MCF 10A (cell line): ENCODE data around the gene ACSL3. TPM values are rescaled to one million over a fixed set of nuclear protein-coding genes. Genes with fewer than 3 reads are reported as not detected.

Source experiments
- BruUV-seq: library from RNA; stranded (reverse); fragments of 400-500 nt; replicated peaks from 2 replicates; lab custom pipeline; 2021; lab: Mats Ljungman, UMichigan
- CTCF ChIA-PET: fragments of 300-600 bp; sonication (Branson Sonifier 250); formaldehyde crosslinking; extraction: SDS; loops from one replicate; lab custom pipeline; 2021; ENCODE audit warnings: antibody characterized with exemption, inconsistent platforms; lab: Yijun Ruan, JAX
- POLR2A ChIA-PET: fragments of 300-600, 350-650 bp; sonication (Branson Sonifier 250); formaldehyde crosslinking; extraction: SDS; loops from one replicate; lab custom pipeline; 2020; ENCODE audit warnings: antibody characterized with exemption, inconsistent platforms; lab: Yijun Ruan, JAX
- DNase-seq: peaks from one replicate; pipeline ENCODE4 v3.0.0-alpha.2; 2018; ENCODE audit not compliant: unreplicated experiment
- H3K27ac Mint-ChIP-seq: one replicate; pipeline ENCODE4 v1.8.0; 2022; ENCODE audit warnings: mild to moderate bottlenecking, low read depth, mixed read lengths; ENCODE audit not compliant: unreplicated experiment
- H3K27me3 Mint-ChIP-seq: one replicate; pipeline ENCODE4 v1.8.0; 2022; ENCODE audit warnings: mixed read lengths; ENCODE audit not compliant: insufficient read depth, unreplicated experiment
- H3K36me3 Mint-ChIP-seq: one replicate; pipeline ENCODE4 v1.8.0; 2022; ENCODE audit warnings: mild to moderate bottlenecking, moderate library complexity, mixed read lengths; ENCODE audit not compliant: insufficient read depth, unreplicated experiment
- H3K4me1 Mint-ChIP-seq: one replicate; pipeline ENCODE4 v1.8.0; 2022; ENCODE audit warnings: mixed read lengths; ENCODE audit not compliant: insufficient read depth, unreplicated experiment
- H3K4me3 Mint-ChIP-seq: one replicate; pipeline ENCODE4 v1.8.0; 2022; ENCODE audit warnings: mild to moderate bottlenecking, moderate library complexity, mixed read lengths; ENCODE audit not compliant: unreplicated experiment
- H3K9me3 Mint-ChIP-seq: one replicate; pipeline ENCODE4 v1.8.0; 2022; ENCODE audit warnings: mixed read lengths; ENCODE audit not compliant: unreplicated experiment
- intact Hi-C: fragments of 100-400 bp; cut with micrococcal nuclease; formaldehyde crosslinking; loops from 2 replicates; pipeline ENCODE4 v1.14.1; 2022
- total RNA-seq: library from RNA; stranded (reverse); gene quantifications from 2 replicates; pipeline ENCODE4 v1.2.3, GENCODE V29; 2022
- TF ChIP-seq, protein P1 (sequence below): fragments of 200-600 bp; IDR thresholded peaks from one replicate; pipeline ENCODE4 v1.8.0; 2022; ENCODE audit warnings: antibody characterized with exemption, mild to moderate bottlenecking; ENCODE audit not compliant: unreplicated experiment

ACSL3 gene
- total RNA-seq, 1 experiment from 2014 or later: 183 TPM

- POLR2A ChIA-PET: interaction anchor here (0.6 to 9.3 kb wide), 12 partner anchors 8 to 1128 kb away, joined by 3 to 205 read pairs (median 6); partner anchors contain the start of gene ACSL3
These were observed 25.0 kb upstream of the ACSL3 start for GRCh38 chr2:222835823-222836151.

DNA sequence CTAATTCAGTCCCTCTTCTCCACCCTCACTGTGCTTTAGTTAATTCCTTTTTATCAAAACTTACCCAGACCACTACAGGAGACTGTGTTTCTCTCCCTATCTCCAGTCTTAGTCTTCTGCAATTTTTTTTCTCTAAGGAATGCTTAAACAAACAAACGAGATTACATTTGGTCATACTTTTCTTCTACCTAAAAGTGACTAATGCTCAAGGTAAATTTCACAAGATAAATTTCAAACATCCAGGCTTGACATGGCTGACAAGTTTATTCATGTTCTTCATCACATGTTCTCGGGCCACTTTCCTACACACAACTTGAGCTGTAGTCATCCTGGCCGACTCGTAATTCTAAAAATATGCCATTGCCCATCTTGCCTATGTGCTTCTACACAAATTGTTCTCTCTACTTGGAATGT is 23.2 kb upstream of the ACSL3 start:
- H3K4me1 Mint-ChIP-seq: peaks cover 39% of the 10 kb centered on the region
- POLR2A ChIA-PET: interaction anchor here (0.6 to 9.3 kb wide), 14 partner anchors 11 to 821 kb away, joined by 3 to 205 read pairs (median 6); partner anchors contain the start of gene ACSL3
- H3K27me3 Mint-ChIP-seq: no peaks in the 10 kb centered on the region
- peak overlapping the region; percentile 93 for H3K27ac Mint-ChIP-seq
- peak overlapping the region; percentile 73 for H3K4me3 Mint-ChIP-seq
- peaks cover 15% of the 10 kb centered on the region for H3K36me3 Mint-ChIP-seq
- CTCF ChIA-PET: interaction anchor here (0.6 to 4.1 kb wide), 5 partner anchors 40 to 129 kb away, joined by 3 to 20 read pairs (median 4); no protein-coding TSS in a partner anchor
- no peaks in the 10 kb centered on the region for H3K9me3 Mint-ChIP-seq
- DNase-seq: peak; percentile 94
- TF ChIP-seq, protein P1, sequence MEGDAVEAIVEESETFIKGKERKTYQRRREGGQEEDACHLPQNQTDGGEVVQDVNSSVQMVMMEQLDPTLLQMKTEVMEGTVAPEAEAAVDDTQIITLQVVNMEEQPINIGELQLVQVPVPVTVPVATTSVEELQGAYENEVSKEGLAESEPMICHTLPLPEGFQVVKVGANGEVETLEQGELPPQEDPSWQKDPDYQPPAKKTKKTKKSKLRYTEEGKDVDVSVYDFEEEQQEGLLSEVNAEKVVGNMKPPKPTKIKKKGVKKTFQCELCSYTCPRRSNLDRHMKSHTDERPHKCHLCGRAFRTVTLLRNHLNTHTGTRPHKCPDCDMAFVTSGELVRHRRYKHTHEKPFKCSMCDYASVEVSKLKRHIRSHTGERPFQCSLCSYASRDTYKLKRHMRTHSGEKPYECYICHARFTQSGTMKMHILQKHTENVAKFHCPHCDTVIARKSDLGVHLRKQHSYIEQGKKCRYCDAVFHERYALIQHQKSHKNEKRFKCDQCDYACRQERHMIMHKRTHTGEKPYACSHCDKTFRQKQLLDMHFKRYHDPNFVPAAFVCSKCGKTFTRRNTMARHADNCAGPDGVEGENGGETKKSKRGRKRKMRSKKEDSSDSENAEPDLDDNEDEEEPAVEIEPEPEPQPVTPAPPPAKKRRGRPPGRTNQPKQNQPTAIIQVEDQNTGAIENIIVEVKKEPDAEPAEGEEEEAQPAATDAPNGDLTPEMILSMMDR: no peak
- intact Hi-C loops: loop anchor here (1.0 kb wide), 1 partner anchor 24 kb away; the partner anchor contains the start of gene ACSL3
- BruUV-seq: no TSS peak

More at GRCh38 chr2:222835823-222836151, 25.0 kb upstream of the ACSL3 start:
- DNase-seq: no peak
- no TSS peak for BruUV-seq
- CTCF ChIA-PET: interaction anchor here (0.6 to 2.3 kb wide), 12 partner anchors 8 to 129 kb away, joined by 3 to 13 read pairs (median 3); no protein-coding TSS in a partner anchor
- Mint-ChIP-seq H3K36me3 (peaks cover 13% of the 10 kb centered on the region), H3K9me3 (no peaks in the 10 kb centered on the region), H3K4me1 (peaks cover 28% of the 10 kb centered on the region), H3K4me3 (peak overlapping the region; percentile 49), H3K27me3 (no peaks in the 10 kb centered on the region), H3K27ac (peak overlapping the region; percentile 39)
- intact Hi-C loops: no loop called here
- TF ChIP-seq, protein P1: no peak

DNA sequence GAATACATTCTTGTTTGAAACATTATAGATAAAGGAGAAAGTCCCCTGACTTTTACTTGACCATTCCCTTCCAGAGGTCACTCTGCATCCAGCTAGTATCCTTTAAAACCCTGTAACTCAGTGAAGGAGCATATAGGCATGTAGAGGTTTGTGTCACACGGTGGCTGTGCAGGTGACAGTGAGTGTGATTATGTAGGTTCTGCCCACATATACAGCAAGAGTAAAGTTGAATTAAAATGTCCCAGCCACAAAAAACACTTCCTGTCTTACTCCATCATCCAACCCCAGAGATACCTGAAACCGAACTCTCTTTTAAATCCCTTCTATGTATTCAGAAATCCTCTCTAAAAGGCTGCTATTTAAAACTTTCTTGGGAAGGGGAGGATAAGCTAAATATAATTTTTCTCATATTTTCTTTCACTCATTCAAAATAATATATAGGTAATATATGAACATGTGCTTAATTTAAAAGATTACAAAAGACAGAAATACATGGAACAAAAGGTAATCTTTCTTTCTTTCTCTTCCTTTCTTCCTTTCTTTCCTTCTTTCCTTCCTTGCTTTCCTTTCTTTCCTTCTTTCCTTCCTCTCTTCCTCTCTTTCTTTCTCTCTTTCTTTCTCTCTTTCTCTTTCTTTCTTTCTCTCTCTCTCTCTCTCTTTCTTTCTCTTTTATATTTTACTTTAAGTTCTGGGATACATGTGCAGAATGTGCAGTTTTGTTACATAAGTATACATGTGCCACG is 20.6 kb upstream of the ACSL3 start:
- CTCF ChIA-PET: interaction anchor here (0.6 to 4.1 kb wide), 3 partner anchors 63 to 132 kb away, joined by 3 to 20 read pairs (median 7); no protein-coding TSS in a partner anchor
- no peak overlapping the region for H3K4me3 Mint-ChIP-seq
- no TSS peak for BruUV-seq
- TF ChIP-seq, protein P1: no peak
- H3K9me3 Mint-ChIP-seq: no peaks in the 10 kb centered on the region
- peaks cover 54% of the 10 kb centered on the region for H3K4me1 Mint-ChIP-seq
- no peaks in the 10 kb centered on the region for H3K27me3 Mint-ChIP-seq
- DNase-seq: no peak
- intact Hi-C loops: loop anchor here (5.0 kb wide), 1 partner anchor 33 kb away; no protein-coding TSS in a partner anchor
- peaks cover 7% of the 10 kb centered on the region for H3K36me3 Mint-ChIP-seq
- peak overlapping the region; percentile 69 for H3K27ac Mint-ChIP-seq
- POLR2A ChIA-PET: interaction anchor here (0.7 to 9.3 kb wide), 4 partner anchors 13 to 137 kb away, joined by 7 to 205 read pairs (median 20); partner anchors contain the start of gene ACSL3
